NCI-H82 treated with DMSO at 0.1 percent for 48 hours (cell line): ENCODE data around the gene PTCD3.

Source experiments
- DNase-seq: peaks from one replicate; lab custom pipeline; 2025; ENCODE audit not compliant: unreplicated experiment; lab: John Stamatoyannopoulos, UW

PTCD3 gene

DNA sequence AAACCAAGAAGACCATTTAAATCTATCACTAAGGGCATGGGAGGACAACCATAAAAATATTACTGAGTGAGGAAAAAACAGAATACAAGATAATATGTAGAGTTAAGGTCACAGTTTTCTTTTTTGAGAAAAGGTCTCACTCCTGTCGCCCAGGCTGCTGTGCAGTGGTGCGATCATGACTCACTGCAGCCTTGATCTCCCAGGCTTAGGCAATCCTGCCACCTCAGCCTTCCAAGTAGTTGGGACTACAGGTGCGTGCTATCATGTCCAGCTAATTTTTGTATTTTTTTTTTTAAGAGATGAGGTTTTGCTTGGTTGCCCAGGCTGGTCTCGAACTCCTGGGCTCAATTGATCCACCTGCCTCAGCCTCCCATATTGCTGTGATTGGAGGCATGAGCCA, 24.3 kb upstream of the PTCD3 start:
- no peak for DNase-seq

DNA sequence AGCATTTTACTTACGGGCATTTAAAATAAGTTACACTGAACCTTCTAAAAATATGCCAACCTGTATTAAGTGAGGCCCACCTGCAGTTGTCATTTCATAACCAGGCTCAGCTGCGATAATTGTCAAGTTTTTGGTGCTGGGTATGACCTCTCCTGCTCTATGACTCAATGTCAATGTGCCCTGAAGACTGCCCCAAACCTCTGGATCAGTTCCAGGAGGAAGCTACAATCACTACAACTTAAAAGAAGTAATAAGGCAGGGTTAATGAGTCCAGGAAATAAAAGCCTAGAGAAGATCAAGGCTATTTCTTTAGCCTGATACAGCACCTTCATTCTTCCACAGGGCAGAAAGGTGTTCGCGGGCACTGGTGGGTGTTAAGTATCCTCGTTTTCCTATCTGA, 23.3 kb upstream of the PTCD3 start:
- no peak for DNase-seq

DNA sequence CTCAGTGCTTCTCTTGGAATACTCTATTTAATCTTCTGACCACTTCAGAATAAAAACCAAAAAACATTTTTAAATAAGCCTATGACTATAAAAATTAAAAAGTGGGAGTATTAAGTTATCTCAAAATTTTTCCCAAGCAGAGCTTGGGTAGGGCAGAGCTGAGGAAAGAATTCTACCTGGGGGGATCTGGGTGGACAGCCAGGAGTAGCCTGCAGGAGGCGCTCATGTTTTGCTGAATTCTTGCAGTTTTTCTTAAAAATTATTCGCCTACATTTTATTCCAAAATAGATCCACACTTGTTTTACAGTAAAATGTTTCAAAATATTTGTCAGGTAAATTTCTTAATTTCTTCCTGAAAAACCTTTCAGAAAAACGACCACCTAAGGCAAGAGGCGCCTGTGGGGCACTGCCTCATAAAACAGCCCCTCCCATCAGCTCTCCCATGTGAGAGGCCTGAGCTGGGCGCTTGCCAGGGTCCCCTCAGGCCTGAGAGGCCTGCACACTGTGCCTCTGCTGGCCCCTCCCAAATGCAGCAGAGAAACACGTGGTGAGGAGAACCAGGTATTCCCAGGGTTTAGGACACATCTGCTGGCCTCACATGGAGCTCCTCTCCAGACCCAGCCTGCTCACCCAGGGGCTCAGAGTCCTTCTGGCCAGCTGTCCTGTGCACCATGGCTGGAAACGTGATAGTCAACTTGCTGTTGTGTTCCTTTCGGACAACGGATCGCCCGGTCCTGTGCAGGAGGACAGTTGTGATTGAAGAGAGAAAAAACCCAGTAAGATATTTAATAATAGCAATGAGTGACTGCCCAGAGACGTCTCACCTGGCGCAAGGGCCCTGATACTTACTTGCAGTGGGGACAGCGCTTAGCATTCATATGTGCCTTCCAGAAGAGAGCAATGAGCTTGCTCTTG, 17.8 kb upstream of the PTCD3 start:
- no peak for DNase-seq

DNA sequence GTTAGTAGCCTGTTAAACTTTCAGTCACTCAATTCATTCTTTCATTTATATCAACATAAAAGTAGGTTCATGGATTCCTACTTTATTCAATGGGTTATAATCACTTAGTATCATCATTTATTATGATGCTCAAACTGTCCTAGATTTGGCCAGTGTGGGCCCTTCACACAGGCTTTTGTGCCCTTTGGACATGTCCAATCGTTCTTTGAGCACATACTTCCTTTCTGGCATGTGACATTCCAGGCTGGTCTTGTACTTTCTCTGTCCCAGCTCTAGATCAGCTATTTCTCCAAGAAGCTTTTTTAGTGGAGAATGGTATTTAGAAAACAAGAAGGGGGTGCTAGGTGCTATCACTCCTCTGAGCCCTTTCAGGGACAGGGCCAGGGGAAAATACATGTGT, 11.8 kb upstream of the PTCD3 start:
- DNase-seq: no peak

DNA sequence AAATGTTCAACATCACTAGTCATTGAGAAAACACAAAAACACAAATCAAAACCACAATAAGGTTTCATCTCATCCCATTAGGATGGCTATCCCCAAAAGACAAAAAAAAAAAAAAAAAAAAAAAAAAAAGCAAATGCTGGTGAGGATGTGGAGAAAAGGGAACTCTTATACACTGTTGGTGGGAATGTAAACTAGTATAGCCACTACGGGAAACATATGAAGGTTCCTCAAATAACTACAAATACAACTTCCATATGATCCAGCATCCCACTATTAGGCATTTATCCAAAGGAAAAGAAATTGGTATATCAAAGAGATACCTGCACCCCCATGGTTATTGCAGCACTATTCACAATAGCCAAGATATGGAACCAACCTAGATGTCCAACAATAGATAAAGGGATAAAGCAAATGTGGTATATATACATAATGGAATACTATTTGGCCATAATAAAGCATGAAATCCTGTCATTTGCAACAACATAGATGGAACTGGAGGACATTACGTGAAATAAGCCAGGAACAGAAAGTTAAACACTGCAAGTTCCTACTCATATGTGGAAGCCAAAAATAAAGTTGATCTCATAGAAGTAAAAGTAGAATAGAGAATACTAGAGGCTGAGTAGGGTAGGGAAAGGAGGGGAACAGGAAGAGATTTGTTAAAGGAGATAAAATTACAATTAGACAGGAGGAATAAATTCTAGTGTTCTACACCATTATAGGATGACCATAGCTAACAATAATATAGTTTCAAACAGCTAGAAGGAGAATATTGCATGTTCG, 8.7 kb upstream of the PTCD3 start:
- DNase-seq: no peak

DNA sequence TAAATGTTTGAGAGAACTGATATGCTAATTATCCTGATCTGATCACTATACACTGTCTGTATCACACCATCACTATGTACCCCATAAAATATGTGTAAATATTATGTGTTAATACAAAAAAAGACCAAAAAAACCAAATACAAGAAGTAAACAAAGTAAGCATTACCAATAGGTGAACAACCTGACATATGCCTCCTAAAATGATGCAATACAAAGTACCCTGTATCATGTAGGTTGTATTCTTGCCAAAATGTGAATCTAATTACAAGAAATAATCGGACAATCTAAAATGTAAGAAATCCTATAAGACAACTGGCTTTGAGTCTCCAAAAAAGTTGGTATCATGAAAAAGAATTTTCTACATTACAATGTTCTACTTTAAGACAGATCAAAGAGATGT, 8.1 kb upstream of the PTCD3 start:
- no peak for DNase-seq

DNA sequence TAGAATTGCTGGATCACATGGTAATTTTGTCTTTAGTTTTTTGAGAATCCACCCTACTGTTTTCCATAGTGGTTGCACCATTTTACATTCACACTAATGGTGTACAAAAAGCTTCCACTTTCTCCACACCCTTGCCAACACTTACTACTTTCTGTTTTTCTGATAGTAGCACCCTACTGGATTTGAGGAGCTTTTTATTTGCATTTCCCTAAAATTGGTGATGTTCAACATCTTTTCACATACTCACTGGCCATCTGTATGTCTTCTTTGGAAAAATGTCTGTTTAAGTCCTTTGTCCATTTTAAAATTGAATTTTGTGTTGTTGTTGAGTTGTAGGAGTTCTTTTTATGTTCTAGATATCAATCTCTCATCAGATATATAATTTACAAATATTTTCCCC, 3.9 kb upstream of the PTCD3 start:
- DNase-seq: no peak

DNA sequence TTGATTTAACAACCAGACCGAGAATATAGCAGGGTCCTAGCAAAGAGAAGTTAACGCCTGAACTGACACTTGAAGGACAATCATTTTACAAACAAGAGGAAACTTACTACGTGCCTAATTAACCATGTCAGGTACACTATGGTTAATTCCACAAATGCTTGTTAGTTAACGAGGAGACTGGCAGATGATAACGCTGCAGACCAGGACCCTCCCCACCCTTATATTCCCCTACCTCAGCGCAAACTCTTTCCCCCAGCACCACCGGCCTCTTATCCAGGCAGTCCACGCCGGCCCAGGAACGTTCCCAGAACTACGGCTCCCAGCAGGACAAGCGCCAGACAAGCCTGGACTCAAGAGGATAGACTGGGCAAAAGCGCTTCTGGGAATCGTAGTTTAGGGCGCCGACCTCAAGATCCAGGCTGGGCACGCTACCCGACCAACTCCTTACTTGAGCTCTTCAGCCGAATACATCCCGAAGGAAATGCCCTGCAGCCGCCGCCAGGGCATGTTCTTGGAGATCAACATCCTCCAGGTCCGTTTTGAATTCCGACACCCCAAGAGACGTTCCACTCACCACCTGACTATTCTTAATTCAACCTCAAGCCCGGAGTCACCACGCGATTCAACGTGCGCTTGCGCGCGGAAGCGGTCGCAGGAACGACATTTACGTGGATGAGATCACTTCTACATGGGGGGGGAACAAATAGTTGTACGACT, 625 bp upstream of the PTCD3 start, which contains the start of gene POLR1A:
TSS of gene POLR1A (minus strand) at position 635 of the 717 bp plus-strand sequence. CDS start at position 525, 110 bp downstream.
- DNase-seq: peak; percentile 91

DNA sequence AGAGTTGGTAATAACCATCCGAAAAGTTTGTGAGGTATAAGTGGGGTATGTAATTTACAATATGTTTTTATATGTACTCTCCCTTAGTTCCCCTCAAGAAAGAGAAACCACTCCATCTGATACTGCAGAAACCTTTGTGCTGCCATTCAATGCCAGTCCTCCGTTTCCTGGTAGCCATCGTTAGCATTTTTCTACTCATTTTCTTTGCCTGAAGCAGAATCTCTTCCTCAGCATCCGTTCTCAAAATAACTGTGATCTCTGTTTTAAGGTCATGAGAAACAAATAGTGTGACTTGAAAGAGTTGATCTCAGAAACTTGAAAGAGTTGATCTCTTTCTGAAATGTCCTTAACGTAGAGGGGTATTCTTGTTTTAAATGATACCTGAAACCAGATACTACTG, 996 bp downstream of the PTCD3 start:
- no peak for DNase-seq

DNA sequence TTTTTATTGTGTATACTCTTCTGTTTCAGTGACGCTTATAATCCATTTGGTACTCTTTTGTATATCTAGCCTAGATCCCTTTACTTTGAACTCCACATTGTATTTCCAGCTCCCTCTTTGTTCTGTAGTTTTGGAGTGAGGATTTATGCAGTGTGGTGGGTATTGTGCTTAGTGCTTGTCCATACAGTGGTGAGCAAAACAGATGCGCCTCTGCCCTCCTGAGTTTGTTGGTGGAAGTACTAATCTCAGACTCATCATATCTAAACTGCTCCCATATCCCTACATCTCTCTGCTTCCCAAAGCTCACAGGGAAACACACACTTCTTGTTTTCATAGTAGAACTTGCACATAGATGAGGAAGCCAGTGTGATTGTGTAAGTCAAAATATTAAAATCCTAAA, 12.1 kb downstream of the PTCD3 start:
- DNase-seq: no peak

DNA sequence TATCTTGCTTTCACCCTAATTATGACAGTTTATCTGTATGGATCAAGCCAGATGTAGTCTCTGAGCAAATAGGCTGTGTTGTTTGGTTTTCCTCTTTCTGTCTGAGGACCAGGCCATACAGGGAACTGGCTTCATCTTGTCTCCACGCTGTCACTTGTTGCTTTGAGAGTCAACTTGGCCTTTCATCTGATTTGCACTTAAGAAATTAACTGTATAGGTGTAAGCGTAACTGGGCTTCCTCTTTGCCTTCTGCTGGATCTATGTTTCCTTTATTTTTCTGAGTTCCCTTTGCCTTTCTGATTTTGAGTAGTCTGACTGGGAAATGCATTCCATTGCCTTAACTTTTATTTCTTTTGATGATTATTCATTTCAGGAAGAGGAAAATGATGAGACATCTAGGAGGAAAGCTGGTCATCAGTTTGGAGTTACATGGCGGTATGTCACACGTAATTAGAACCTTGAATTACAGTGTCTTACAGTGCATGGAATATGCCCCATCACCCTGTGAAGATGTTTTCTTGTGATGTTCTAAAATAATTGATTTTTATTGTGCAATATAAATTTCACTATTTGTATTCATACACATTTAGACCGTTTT, 17.4 kb downstream of the PTCD3 start:
- no peak for DNase-seq

DNA sequence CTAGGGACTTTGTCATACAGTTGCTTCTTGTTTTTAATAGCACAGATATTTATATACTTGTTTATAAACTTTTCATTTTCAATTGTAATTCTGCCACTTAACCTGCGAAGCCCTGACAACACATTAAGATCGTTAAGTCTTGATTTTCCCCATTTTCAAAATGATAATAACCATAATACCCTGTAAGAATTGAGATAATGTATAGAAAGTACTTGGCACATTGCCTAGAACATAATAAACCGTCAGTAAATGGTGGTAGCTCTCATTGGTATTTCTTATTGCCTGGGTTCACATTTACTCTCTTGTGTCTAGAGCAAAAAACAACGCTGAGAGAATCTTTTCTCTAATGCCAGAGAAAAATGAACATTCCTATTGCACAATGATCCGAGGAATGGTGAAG, 18.6 kb downstream of the PTCD3 start:
- no peak for DNase-seq

DNA sequence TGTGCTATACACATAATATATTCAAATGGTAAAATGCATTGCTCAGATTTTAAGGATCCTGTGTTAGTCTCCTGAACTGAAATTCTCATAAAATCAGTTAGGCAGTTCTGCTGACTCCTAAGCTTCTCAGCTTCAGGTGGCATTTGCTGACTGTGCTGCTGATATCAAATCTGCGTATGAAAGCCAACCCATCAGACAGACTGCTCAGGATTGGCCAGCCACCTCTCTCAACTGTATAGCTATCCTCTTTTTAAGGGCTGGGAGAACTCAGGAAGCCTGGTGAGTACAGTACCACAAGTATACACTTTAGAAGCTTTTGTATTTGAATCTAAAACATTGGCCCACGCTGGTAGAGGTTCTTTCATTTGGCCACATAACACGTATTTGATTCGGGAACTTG, 28.7 kb downstream of the PTCD3 start:
- DNase-seq: no peak

DNA sequence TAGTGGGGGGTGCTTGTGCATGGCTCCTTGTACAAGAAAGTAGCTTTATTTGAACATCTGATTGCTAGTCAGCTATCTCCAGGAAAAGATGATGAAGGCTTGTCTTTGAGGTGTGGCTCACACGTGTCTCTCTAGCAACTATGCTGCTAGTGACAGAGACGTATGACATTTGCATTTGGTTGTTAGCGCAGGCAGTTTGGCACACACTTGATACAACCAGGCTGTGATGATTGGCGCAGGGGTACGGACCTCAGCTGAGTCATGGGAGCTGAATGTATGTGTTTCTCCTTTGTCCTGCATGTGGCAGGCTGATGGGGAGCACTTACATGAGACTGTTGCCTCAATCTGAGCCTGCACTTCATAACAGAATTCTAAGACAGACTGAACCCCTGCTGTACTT, 29.6 kb downstream of the PTCD3 start:
- no peak for DNase-seq

DNA sequence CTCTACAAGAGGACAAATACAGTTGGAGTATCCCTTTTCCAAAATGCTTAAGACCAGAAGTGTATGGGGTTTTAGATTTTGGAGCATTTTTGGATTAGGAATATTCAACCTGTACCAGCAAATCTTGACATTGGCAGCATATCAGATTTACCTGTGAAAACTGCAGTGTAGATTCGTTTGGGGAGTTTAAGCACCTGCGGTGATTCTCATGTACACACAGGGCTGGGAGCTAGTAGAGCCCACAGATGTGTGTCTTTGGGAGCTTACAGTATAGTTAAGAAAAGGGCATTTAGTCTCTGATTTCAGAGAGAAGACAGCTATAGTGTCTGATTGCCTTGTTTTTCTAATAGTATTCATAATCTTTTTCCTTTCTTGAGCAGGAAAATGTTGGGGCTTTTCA, 30.1 kb downstream of the PTCD3 start:
- no peak for DNase-seq

DNA sequence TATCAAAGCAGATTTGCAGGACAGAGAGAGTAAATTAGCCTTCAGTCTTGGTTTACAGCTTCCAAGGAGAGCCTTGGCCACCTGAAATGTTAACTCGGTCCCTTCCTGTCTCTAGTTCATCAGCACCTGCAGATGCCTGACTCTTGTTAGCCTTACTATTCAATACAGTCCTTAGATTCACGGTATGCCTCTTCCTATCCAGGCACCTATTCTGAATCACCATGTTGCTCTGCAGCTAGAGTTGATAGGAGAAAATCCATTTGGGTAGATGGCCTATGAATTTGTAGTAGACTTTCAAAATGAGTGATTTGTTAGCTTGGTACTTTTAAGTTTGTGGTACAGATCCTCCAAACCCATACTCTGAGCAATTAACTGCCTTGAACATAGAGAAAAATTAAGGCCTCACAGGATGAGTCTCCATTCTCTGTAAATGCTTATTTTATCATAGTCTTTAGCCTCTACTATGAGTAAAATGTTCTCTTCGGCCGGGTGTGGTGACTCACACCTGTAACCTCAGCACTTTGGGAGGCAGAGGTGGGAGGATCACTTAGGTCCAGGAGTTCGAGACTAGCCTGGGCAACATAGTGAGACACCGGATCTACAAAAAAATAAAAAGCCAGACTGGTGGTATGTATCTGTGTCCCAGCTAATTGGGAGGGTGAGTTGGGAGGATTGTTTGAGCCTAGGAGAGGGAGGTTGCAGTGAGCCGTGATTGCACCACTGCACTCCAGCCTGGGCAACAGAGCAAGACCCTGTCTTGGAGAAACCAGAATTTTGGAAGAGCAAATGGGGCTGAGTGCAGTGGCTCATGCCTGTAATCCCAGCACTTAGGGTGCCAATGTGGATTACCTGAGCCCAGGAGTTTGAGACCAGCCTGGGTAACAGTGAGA, 32.9 kb downstream of the PTCD3 start:
- DNase-seq: no peak

DNA sequence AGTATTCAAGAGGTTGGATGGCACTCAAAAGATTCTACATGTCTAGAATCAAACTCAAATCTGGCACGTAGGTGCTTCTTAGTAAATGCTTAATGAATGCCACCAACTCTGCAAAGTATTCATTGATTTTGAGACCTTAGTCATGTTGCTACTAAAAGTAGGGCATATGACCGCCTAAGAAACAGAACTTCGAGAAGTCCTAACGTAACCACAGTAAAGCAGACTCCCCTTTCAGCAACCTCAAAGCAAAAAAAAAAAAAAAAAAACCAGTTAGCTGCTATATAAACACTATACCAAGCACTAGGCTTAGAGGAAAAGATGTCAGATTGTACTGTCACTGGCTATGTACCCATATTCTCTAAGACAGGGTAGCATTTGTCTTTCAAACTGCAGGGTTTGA, 33.9 kb downstream of the PTCD3 start:
- DNase-seq: no peak

DNA sequence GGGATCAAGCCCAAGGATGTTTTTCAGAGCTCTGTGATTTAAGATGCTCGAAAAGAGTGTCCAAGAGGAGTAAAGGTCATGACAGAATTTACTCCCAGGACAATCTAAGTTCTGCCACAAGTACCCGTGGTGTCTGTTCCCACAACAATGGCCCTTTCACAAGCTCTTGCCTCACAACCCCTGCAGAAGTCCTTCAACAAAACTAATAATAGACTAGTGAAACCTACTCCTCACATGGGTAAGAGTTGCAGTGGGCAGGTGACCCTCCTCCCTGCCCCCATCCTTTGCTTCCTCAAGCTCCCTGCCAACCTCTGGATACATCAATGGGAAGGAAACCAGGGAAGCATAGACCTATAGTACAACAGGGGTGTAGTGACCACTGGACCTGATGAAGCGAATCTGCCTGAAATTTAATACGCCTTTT, 34.9 kb downstream of the PTCD3 start:
- DNase-seq: no peak

DNA sequence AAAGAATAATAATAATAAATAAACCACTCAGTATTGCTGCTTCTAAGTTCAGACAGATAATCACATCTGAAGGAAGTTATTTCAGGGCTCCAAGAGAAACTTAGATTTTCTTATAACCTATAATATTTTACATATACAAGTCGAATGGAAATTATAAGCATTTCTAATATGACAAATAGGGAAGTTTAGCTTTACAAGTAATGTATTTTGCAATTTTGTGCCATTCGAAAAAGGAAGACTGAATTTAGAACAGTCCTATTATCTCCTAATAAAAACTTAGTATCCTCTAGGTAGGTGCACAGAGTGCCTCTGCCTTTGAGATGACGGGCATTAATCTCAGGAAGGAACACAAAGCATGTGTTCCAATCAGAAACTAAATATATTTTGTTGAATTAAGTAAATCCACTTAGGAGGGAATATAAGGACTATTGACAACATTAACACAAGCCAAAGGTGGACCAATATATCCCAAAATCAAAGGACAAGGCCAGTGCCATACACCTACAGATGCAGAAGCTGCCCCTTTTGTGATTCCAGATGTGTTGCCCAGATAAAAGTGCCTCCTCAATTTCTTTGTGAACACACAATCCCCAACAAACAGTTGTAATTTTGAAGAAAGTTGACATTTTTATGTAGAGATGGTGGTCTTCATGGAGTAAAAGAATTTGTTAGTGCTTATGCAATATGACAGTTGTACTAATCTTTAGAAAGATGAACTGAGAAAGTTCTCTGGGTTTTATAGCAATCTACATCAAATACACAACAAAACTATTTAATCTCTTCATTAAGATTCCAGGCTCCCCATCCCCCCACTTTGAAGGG, 36.6 kb downstream of the PTCD3 start:
- DNase-seq: no peak
